8988T (cell line): ENCODE measurements around the gene MAS1L.

Experiments
- DNase-seq: peaks from one replicate; pipeline ENCODE4 v3.0.0; 2011

MAS1L gene

DNA sequence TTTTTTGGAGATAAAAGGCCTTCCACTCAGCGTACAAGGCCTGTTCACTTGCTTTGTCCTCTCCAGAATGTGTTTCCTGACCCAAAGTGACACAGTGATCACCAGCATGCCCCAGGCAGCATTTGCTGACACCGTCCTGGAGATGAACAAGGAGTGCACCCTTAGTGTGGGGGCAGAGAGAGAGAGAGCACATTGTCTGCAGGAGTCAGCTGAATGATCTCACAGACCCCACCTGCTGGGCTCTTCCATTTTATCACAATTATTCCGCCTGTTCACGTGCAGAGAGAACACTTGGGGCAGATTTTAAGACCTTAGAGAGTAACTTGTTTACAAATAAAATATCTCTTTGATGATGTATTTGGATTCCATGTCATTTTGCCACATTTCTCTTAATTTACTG, 22.4 kb upstream of the MAS1L start:
- peak; percentile 32 for DNase-seq

- no peak for DNase-seq
Observed at GRCh38 chr6:29509711-29510110, 22.0 kb upstream of the MAS1L start.

GRCh38 chr6:29509239-29509638, 21.5 kb upstream of the MAS1L start:
- no peak for DNase-seq

DNA sequence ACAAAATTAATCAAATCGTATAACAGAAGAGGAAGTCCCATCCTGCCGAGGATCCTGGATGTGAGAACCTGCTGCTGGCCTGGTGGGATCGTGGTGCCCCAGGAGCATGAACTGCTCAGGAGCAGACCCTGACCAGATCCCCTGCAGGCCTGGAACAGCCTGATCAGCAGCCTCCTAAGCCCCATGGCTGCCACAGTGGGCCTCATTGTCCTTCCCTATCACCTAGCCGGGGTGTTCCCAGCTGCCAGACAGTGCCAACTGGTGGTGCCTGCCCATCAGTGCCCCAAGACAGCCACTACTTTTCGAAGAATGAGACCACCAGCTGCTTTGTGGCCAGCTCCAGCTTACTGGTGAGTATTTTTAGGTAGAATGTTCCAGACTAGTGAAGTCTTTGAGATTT, 19.6 kb upstream of the MAS1L start:
- no peak for DNase-seq

- no peak for DNase-seq
Observed at GRCh38 chr6:29506446-29507067, 18.8 kb upstream of the MAS1L start.

DNA sequence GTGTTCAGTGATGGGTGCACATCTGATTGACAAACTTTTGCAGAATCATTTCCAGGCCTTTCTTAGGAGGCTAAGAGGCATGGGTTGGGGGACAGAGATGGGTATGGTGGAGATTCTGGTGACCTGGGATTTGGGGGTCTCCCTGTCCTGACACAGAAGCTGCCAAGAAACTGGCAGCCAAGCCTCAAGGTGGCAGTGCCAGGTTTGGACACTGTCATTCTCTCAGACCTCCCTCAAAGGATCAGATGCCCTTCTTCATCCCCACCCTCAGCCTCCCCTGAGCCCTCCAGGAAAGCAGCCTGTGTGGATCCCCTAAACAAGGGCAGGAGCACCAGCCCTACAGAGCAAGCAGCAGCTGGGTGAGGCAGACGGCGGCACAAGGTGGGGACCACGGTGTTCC, 18.1 kb upstream of the MAS1L start:
- no peak for DNase-seq

DNA sequence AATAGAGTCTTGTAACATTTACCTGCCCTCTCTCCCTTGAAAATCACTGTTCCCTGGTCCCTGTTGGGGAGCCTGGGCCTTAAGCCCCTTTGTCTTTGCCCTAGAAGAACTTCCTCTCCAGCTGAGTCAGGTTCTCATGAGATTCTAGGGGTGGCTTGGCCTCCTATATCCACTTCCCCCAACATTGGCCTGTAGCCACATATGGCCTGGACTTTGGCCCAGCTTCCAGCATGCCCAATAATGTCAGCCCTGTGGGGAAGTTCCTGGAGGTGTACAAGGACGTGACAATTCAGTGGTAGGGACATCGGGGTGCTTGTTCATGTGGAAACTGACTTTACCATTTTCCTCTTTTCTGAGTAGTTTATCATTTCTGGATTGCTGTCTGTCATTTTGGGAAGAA, 17.2 kb upstream of the MAS1L start:
- no peak for DNase-seq

GRCh38 chr6:29502597-29502996, 14.8 kb upstream of the MAS1L start:
- no peak for DNase-seq

DNA sequence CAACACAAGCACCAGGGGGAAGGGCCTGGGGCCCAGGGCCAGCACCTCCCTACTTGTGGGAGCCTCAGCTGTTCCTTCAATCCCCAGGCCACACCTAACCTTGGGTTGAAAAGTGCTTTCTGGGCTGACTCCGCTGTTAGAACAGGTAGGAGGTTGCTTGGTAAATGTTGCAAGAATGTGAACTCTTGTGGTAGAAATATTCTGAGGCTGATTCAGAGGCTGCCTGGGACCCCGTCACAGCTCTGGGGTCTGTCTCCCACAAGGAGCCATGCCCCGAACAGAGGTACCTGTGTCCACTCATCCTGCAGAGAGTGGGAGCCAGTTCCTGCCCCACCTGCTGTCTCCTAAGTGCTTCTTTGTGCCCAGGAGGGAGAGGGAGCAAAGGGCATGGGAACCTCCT, 14.4 kb upstream of the MAS1L start:
- DNase-seq = no peak

- DNase-seq = no peak
Observed at GRCh38 chr6:29501106-29501505, 13.3 kb upstream of the MAS1L start.

GRCh38 chr6:29500594-29500993, 12.8 kb upstream of the MAS1L start:
- DNase-seq = no peak

DNA sequence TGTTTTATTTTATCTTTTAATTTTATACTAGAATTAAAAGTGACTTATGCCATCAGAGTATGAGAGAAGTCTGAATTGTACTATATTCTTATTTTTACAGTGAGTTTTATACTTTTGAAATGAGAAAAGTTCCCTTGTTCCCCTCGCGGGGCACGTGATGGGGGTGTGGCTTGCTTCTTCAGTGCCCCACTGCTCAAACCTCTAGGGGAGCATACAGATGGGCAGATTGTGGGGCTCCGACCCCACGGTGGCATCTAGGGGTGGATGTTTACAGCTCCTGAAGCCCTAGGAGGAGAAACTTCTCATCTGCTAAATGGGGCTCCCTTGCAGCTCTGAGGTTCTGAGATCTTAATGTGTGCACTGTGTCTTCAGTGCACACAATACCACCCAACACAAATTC, 11.9 kb upstream of the MAS1L start:
- DNase-seq = no peak

GRCh38 chr6:29496961-29497360, 9.2 kb upstream of the MAS1L start:
- no peak for DNase-seq

DNA sequence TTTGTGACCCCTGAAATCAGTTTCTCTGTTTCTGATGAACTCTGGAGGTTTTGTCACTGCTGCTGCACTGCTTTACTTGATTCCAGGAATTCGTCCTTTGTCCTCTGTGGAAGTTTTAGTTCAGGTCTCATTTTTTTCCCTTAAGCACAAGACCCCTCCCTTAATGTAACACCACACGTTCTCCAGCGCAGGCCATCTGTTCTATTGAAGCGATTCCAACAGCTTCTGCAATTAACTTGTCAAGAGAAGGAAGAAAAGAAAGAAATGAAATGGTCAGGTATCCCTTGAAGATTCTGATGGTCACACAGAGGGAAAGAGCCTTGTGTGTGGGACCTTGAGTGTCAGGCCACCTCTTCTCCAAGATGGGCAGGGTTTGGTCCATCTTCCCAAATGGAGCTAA, 7.8 kb upstream of the MAS1L start:
- DNase-seq = no peak

DNA sequence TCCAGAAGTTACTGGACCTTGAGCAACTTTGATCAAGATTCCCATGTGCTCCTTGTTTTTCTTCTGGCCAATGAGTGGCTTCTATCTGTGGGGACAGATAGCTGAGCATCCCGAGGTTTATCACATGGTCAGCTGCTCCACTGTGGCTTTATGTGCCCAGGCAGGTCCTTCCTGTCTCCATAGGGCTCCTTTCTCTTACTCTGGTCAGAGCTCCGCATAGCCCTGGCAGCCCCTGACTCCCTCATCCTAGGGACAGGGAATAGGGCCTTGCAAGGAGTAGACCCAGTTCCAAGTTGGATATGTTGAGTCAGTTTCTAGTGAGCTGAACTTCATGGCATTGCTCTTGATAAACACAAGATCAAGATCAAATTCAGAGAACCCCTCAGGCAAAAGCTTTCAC, 6.4 kb upstream of the MAS1L start:
- DNase-seq = no peak

DNA sequence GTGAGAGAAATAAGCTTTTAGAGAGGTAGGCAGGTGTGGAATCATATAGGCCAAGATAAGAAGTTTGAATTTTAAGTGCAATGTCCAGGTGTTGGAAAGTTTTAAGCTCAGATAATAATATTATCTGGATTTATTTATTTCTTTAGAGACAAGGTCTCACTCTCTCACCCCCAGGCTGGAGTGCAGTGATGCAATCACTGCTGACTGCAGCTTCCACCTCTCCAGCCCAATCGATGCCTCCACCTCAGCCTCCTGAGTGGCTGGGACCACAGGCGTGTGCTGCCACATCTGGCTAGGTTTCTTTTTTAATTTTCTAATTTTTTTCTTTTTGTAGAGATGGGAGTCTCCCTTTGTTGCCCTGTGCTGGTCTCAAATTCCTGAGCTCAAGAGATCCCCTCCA, 5.5 kb upstream of the MAS1L start:
- no peak for DNase-seq

DNA sequence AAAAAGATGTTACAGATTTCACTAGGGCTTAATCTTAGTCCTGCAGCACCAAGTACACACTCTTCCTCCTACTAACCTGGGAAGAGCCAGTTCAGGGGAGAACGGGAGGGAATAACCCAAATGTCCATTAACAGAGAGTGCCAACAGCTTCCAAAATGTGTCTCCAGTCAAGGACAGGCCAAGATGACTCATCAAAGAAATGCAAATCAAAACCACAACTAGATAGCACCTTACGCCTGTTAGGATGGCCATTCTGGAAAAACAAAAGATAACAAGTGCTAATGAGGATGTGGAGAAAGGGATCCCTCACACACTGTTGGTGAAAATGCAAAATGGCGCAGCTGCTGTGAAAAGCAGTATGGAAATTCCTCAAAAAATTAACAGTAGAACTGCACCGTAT, 3.8 kb upstream of the MAS1L start:
- DNase-seq = no peak

DNA sequence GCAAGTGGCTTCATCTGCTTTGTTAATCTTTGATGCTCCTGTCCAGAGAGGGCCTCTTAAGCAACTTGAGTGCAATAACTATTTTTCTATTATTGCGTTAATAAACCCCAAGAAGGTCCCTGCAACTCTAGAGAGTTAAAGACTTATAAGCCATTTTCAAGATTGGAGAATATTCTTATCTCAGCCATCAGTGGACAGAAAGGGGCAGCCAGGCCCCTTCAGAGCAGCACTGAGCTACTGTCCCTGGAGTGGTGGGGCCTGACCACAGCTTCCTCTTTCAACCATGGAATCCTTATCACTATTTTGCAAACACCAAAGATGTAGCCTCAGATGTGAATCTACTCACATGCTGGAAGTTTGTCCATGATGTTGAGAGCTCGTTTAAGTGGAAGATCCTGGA, 2.8 kb upstream of the MAS1L start:
- DNase-seq = no peak

DNA sequence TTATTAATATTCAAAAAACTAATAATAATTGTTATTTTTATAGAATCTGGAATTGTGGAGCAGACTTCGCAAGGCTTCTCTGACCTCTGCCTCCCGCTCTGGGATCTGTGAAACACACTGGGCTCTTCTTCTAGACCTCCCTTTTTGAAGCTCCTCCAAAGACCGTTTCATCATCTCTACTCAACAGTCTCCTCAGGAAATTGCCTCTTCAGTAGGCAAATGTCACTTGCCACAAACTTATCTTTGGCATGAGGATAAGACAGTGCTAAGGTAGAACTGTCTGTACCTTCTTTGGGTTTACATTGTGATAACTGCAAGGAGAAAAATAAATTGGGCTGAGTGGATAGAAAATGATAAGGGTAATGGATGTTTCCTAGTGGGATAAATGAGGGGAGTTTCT, 2.3 kb upstream of the MAS1L start:
- no peak for DNase-seq

DNA sequence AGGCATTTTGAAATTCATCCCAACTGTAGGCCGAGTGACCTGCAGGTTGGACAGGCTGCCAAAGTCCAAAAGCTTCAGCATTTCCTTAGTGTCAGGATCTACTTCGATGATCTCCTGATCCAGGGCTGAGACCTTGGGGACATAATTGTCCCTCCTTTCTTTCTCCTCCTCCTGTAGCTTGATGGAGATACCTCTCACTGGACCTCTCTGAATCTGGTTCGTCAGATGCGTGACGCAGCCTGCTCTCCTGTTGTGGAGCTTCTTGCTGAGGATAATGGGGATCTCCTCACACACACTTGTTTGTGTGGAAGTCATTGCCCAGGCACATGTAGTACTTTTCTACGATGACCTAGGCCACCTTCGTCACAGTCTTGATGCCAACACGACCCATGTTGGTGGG, 1.5 kb upstream of the MAS1L start:
- DNase-seq = no peak

- no peak for DNase-seq
Observed at GRCh38 chr6:29488874-29489273, 1.1 kb upstream of the MAS1L start.

- no peak for DNase-seq
Observed at GRCh38 chr6:29487131-29487530, 625 bp downstream of the MAS1L start.

DNA sequence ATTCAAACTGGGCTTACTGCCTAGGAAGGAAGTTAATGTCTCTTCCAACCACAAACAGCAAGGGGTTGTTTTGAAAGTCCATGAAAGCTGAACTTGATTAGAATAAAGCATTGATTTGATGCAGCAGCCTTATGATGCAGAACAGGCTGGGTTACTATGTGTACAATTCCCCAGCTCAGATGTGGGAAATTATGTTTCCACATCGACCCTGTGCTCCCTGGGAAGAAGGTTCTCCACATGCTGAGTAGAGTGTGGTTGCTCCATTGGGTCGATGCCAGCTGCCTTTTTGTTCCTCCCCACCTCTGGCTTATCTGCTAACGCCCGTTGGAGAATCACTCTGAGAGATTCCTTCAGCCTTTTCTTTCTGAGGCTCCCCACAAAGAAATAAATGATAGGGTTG, 1.2 kb downstream of the MAS1L start:
- DNase-seq = no peak

- DNase-seq = no peak
Observed at GRCh38 chr6:29483735-29484134, 4.0 kb downstream of the MAS1L start.

DNA sequence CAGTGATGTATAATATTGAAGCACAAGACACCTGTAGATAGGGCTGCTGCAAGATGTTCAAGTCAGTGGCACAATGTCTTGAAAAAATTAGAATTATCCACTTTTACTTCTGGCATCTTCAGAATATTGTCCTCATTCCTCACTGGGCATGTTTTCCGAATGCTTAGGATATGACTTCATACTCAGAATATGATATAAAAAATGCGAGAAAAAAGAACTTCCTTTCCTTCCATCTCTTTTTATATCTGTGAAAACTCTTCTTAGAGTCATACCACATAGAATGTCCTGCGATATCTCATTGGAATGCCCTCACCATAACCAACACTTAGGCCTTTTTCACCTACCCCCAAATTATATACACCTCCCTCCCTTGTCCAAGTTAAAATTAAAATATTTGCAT, 4.6 kb downstream of the MAS1L start:
- no peak for DNase-seq

DNA sequence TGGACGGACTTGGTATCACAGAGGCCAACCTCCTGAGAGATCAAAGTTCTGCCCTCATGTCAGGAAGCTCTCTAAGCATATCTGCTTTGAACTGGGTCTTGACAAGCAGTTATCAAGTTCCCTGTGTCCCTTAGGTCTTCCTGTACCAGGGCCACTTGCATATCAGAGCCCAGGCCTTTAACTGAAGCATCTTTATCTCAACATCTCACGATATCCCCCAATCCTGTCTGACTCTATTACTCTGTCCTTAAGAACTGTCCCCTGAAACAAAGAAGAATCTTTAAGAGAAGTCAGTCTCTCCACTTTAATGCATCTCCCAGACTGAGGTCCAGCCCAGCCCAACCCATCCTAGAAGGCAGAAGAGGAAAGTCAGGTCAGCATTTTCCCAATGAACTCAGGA, 8.2 kb downstream of the MAS1L start:
- no peak for DNase-seq
